HCT116 (cell line): ENCODE results near the gene GABBR1. TPM values are rescaled to one million over a fixed set of nuclear protein-coding genes. Genes with fewer than 3 reads are reported as not detected.

Experiments
- ATAC-seq: fragments of 200-7000 bp; cut with Tn5 transposase; 2 replicates; pipeline ENCODE4 v1.9.1; 2020; ENCODE audit warnings: mild to moderate bottlenecking, moderate library complexity
- BruUV-seq: library from RNA; stranded (reverse); fragments of 400-500 nt; replicated peaks from 2 replicates; lab custom pipeline; 2021; lab: Mats Ljungman, UMichigan
- CTCF ChIA-PET: fragments of 300-600 bp; sonication (Branson Sonifier 250); formaldehyde crosslinking; loops from one replicate; lab custom pipeline; 2021; ENCODE audit warnings: antibody characterized with exemption; lab: Charles Lee
- POLR2A ChIA-PET: fragments of 300-600, 350-600 bp; sonication (Branson Sonifier 250); formaldehyde crosslinking; loops from one replicate; lab custom pipeline; 2021; ENCODE audit warnings: antibody characterized with exemption; lab: Charles Lee
- RAD21 ChIA-PET, 2 experiments: fragments of 300-600 bp; sonication (Branson Sonifier 250); formaldehyde crosslinking; loops; one replicate each; lab custom pipeline; 2023; ENCODE audit warnings: low total read pairs in 2 of 2; ENCODE audit not compliant: uncharacterized antibody in 2 of 2, unreplicated experiment in 2 of 2, low non-redundant PET in 1 of 2; lab: Charles Lee
- DNase-seq: peaks from one replicate; pipeline ENCODE4 v3.0.0-alpha.2; 2010; ENCODE audit warnings: low read depth, low spot score
- H2AFZ ChIP-seq: fragments of 200-600 bp; shearing (Covaris generic), sonication (generic); 2 replicates; pipeline ENCODE4 v1.6.1; 2017; ENCODE audit warnings: low read depth, mixed run types, mixed read lengths, antibody characterized with exemption, low read length; ENCODE audit not compliant: poor library complexity, severe bottlenecking
- H3K27ac ChIP-seq: 2 replicates; pipeline ENCODE4 v1.5.1; 2012; ENCODE audit warnings: low read depth, low read length
- H3K27me3 ChIP-seq: fragments of 200-600 bp; sonication (generic); 2 replicates; pipeline ENCODE4 v1.6.1; 2016; ENCODE audit warnings: mixed run types, low read length, mixed read lengths; ENCODE audit not compliant: insufficient read depth
- H3K36me3 ChIP-seq, 2 experiments: fragments of 200-500 bp in 1 of 2; fragments of 200-600 bp in 1 of 2; sonication (Bioruptor generic) in 1 of 2; sonication (generic) in 1 of 2; 2 replicates each; pipeline versions ENCODE4 v1.5.1 to v1.6.1; 2014 to 2016; ENCODE audit warnings: low read length in 2 of 2, inconsistent platforms in 1 of 2, mixed read lengths in 1 of 2, mixed run types in 1 of 2; ENCODE audit not compliant: insufficient read depth in 2 of 2, control insufficient read depth in 1 of 2
- H3K4me1 ChIP-seq, 2 experiments: fragments of 200-600 bp in 1 of 2; sonication (generic) in 1 of 2; 2 replicates each; pipeline versions ENCODE4 v1.5.1 to v1.6.1; 2012 to 2017; ENCODE audit warnings: low read length in 2 of 2, inconsistent platforms in 1 of 2, mild to moderate bottlenecking in 1 of 2, mixed read lengths in 1 of 2, mixed run types in 1 of 2, moderate library complexity in 1 of 2; ENCODE audit not compliant: insufficient read depth in 2 of 2, control insufficient read depth in 1 of 2
- H3K4me2 ChIP-seq: fragments of 200-600 bp; sonication (generic); 2 replicates; pipeline ENCODE4 v1.6.1; 2017; ENCODE audit warnings: mixed run types, low read length, mixed read lengths
- H3K4me3 ChIP-seq, 2 experiments: fragments of 200-600 bp in 1 of 2; sonication (generic) in 1 of 2; replicated peaks in 1 of 2; 2 replicates each; pipeline ENCODE4 v1.5.1; 2011 to 2016; ENCODE audit warnings: low read length in 2 of 2, control low read depth in 1 of 2, low read depth in 1 of 2, mild to moderate bottlenecking in 1 of 2, mixed read lengths in 1 of 2, mixed run types in 1 of 2
- H3K79me2 ChIP-seq: fragments of 200-600 bp; sonication (generic); 2 replicates; pipeline ENCODE4 v1.6.1; 2017; ENCODE audit warnings: mild to moderate bottlenecking, mixed run types, low read length, moderate library complexity, mixed read lengths; ENCODE audit not compliant: insufficient read depth
- H3K9ac ChIP-seq: fragments of 200-600 bp; sonication (generic); 2 replicates; pipeline ENCODE4 v1.6.1; 2016; ENCODE audit warnings: low read length, mixed read lengths
- H3K9me2 ChIP-seq: fragments of 200-600 bp; sonication (generic), shearing (Covaris generic); 2 replicates; pipeline ENCODE4 v1.6.1; 2017; ENCODE audit warnings: mixed run types, mild to moderate bottlenecking, moderate library complexity; ENCODE audit not compliant: insufficient read depth
- H3K9me3 ChIP-seq, 2 experiments: fragments of 200-500 bp in 1 of 2; fragments of 200-600 bp in 1 of 2; sonication (Bioruptor generic) in 1 of 2; sonication (generic) in 1 of 2; 2 replicates each; pipeline ENCODE4 v1.6.1; 2014 to 2017; ENCODE audit warnings: low read length in 2 of 2, mixed read lengths in 2 of 2, inconsistent platforms in 1 of 2, low read depth in 1 of 2, mild to moderate bottlenecking in 1 of 2, mixed run types in 1 of 2, moderate library complexity in 1 of 2; ENCODE audit not compliant: control insufficient read depth in 1 of 2, insufficient read depth in 1 of 2
- H4K20me1 ChIP-seq: fragments of 200-600 bp; sonication (generic), shearing (Covaris generic); 2 replicates; pipeline ENCODE4 v1.6.1; 2017; ENCODE audit warnings: mixed run types, mild to moderate bottlenecking, moderate library complexity; ENCODE audit not compliant: insufficient read depth
- CEBPB ChIP-seq: IDR thresholded peaks from 2 replicates; pipeline ENCODE4 v1.6.1; 2012; ENCODE audit warnings: low read depth
- EZH2 ChIP-seq: fragments of 200-600 bp; sonication (generic); IDR thresholded peaks from 2 replicates; pipeline ENCODE4 v1.6.1; 2017; ENCODE audit warnings: antibody characterized with exemption, mixed run types
- SP1 ChIP-seq: IDR thresholded peaks from 2 replicates; pipeline ENCODE4 v1.6.1; 2012; ENCODE audit warnings: low read depth
- SRF ChIP-seq: IDR thresholded peaks from 2 replicates; pipeline ENCODE4 v1.6.1; 2012; ENCODE audit warnings: low read depth
- YY1 ChIP-seq: IDR thresholded peaks from 2 replicates; pipeline ENCODE4 v1.6.1; 2011; ENCODE audit warnings: low read length, low read depth, moderate library complexity, mild to moderate bottlenecking; ENCODE audit not compliant: insufficient replicate concordance; ENCODE audit errors: extremely low read depth
- intact Hi-C: fragments of 100-400 bp; cut with micrococcal nuclease; formaldehyde crosslinking; loops from 2 replicates; pipeline ENCODE4 v1.10.0; 2022
- total RNA-seq: library from RNA; stranded (reverse); gene quantifications from one replicate; pipeline ENCODE4 v1.2.1, GENCODE V29; 2021; ENCODE audit not compliant: unreplicated experiment
- TF ChIP-seq, protein P1 (sequence below): IDR thresholded peaks from 2 replicates; pipeline ENCODE4 v1.6.1; 2012

The GABBR1 gene
- total RNA-seq, 1 experiment from 2014 or later = 43.4 TPM

DNA sequence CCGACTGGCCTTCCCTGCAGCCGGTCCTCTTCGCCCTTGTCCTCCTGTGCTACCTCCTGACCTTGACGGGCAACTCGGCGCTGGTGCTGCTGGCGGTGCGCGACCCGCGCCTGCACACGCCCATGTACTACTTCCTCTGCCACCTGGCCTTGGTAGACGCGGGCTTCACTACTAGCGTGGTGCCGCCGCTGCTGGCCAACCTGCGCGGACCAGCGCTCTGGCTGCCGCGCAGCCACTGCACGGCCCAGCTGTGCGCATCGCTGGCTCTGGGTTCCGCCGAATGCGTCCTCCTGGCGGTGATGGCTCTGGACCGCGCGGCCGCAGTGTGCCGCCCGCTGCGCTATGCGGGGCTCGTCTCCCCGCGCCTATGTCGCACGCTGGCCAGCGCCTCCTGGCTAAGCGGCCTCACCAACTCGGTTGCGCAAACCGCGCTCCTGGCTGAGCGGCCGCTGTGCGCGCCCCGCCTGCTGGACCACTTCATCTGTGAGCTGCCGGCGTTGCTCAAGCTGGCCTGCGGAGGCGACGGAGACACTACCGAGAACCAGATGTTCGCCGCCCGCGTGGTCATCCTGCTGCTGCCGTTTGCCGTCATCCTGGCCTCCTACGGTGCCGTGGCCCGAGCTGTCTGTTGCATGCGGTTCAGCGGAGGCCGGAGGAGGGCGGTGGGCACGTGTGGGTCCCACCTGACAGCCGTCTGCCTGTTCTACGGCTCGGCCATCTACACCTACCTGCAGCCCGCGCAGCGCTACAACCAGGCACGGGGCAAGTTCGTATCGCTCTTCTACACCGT lies 79.5 kb downstream of the GABBR1 start:
- Histone ChIP-seq H3K9me3 (no peaks in the 10 kb centered on the region), H3K27ac (no peak overlapping the region), H3K27me3 (no peaks in the 10 kb centered on the region), H3K9me2 (no peaks in the 10 kb centered on the region), H3K79me2 (no peaks in the 10 kb centered on the region), H3K9ac (no peak overlapping the region), H3K36me3 (no peaks in the 10 kb centered on the region), H3K4me1 (no peaks in the 10 kb centered on the region), H2AFZ (no peak overlapping the region), H3K4me2 (no peak overlapping the region), H4K20me1 (no peaks in the 10 kb centered on the region), H3K4me3 (no peak overlapping the region)
- no peak for DNase-seq
- intact Hi-C loops = no loop called here
- ChIA-PET RAD21 (interaction anchor here in 1 of 2 experiments (0.6 kb wide), 1 partner anchor 213 kb away, joined by 3 read pairs; no protein-coding TSS in a partner anchor), POLR2A (no interaction called here), CTCF (no interaction called here)
- TF ChIP-seq, protein P1, sequence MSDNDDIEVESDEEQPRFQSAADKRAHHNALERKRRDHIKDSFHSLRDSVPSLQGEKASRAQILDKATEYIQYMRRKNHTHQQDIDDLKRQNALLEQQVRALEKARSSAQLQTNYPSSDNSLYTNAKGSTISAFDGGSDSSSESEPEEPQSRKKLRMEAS = no peak
- TF ChIP-seq EZH2 (no peak), YY1 (no peak), SP1 (no peak)
- BruUV-seq = no TSS peak
- no peak for ATAC-seq

DNA sequence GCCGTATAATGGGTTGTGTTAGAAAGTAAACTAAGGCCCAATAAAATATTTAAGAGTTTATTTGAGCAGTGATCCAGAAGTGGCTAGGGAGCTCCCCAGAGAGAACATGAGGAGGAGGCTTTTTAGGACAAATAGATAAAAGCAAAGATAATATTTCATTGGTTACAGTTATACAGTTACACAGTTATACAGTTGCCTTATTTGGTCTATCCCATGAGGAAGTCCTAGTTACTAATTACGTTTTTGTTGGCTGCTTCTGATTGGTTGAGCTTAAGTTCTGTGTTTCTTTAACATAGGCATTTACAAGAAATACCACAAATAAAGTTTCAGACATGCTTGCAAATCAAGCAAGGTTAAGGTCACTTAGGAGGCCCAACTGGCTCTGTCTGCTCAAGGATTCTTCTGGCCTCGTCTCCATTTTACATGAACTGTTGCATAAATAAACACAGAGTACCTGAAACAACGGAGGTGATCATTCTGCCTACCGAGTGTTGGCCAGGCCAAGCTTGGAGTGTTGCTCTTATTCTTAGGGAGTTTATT lies 80.4 kb downstream of the GABBR1 start:
- Histone ChIP-seq H3K27me3 (no peaks in the 10 kb centered on the region), H3K4me3 (no peak overlapping the region), H3K9ac (no peak overlapping the region), H2AFZ (peak overlapping the region; percentile 31), H3K9me3 (no peaks in the 10 kb centered on the region), H3K4me1 (no peaks in the 10 kb centered on the region), H4K20me1 (no peaks in the 10 kb centered on the region), H3K36me3 (no peaks in the 10 kb centered on the region), H3K4me2 (no peak overlapping the region), H3K9me2 (no peaks in the 10 kb centered on the region), H3K27ac (no peak overlapping the region), H3K79me2 (no peaks in the 10 kb centered on the region)
- CTCF ChIA-PET = no interaction called here
- DNase-seq (peak; percentile 21), ATAC-seq (peak; percentile 62)
- intact Hi-C loops = no loop called here
- RAD21 ChIA-PET = interaction anchor here in 1 of 2 experiments (0.6 kb wide), 1 partner anchor 212 kb away, joined by 3 read pairs; no protein-coding TSS in a partner anchor
- POLR2A ChIA-PET = no interaction called here
- BruUV-seq = no TSS peak
- TF ChIP-seq CEBPB (no peak), SP1 (peak; percentile 28; the same call in 1 of the 2 replicates), SRF (peak; percentile 86)
- TF ChIP-seq, protein P1 = no peak
